DMS153 treated with DMSO at 0.1 percent for 48 hours (cell line): ENCODE results near the gene MRPS9.

Experiments used
- DNase-seq: peaks from one replicate; lab custom pipeline; 2025; ENCODE audit not compliant: unreplicated experiment; lab: John Stamatoyannopoulos, UW

The MRPS9 gene

DNA sequence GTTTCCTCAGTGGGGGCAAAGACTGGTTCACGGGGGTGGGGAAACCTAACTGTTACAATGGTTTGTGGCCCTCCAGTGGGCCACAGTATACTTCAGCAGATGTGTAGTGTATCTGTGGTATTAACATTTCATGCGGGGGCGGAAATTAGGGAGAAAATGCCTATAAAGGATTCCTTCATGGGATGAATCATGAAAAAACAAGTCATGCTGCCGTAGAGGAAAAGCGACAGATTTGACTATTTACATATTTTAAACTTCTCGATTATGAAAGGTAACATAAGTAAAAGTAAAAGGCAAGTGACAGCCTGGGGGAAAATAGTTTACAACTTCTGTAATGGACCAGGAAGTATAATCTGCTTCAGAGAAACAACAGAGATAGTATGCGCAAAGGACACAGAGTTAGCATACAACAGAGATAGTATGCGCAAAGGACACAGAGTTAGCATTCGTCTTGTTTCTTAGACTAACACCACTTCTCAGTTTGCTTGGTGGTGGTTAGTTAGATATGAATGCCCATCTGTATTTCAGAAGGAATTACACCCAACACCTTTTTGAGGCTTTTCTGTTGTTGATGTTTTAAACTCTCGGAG is 41.1 kb downstream of the MRPS9 start:
- DNase-seq = no peak

- DNase-seq = no peak
Observed at GRCh38 chr2:105080461-105080860, 42.6 kb downstream of the MRPS9 start.

DNA sequence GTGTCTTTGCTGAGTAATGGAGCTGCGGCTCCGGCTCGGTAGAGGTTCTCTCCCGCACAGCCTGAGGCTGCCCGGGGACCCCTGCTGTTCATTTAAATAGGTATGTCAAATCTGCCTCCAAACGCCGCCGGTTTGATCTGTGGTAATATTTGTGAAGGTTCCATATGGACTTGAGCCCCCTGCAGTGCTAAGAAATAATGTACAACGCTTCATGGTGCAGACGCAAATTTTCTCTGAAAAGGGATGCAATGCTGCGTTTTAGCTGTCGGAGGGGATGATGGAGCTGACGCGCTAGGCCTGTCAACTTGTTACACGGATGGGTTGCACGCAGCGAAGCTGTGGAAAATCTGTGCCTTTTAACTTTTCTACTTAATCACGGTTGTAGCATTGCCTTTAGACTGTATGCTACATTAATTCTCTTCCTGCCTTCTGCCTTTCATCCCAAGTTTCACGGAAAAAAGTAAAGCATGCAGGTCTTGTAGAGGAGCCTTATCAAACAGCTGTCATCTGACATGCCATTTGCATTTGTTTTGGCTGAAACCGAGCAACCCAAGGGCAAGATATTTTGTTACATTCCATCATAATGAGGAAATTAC is 43.2 kb downstream of the MRPS9 start:
- no peak for DNase-seq

DNA sequence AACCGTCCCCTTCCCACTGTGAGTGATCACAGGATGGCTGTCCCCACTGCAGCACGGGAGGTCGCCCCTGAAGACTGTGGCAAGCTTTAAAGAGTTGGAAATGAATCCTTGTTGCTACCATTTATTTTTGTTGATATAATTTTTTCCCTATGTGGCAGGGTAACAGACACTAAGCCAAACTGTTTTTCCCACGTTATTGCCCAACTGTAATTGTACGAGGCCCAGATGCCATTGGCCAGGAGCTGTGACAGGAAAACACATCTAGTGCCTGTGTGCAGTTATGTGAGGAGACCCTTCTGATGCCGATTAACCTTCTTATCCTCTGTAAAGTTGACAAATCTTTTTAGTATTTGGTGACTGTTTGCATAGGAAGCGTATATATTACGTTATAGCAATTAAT is 44.2 kb downstream of the MRPS9 start:
- DNase-seq = no peak

DNA sequence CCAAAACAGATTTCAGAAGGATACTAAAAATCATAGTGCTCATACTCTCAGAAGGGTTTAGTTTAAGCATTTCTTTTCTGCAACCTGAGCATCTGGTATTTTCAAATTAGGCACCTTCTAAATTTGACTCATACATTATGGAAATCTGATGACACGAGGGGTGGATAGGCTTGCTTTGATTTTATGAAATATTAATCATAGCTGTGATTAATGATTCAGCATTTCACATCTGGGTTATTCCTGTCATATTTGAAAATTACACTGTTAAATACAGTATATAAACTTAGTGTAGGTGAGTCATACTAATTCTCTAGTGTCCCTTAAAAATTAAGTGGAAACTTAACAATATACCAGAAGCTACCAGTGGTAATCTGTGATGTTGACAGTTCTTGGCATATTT is 47.7 kb downstream of the MRPS9 start:
- no peak for DNase-seq

- DNase-seq = no peak
Observed at GRCh38 chr2:105087273-105087672, 49.4 kb downstream of the MRPS9 start.

GRCh38 chr2:105090091-105090490 is 52.2 kb downstream of the MRPS9 start:
- no peak for DNase-seq

DNA sequence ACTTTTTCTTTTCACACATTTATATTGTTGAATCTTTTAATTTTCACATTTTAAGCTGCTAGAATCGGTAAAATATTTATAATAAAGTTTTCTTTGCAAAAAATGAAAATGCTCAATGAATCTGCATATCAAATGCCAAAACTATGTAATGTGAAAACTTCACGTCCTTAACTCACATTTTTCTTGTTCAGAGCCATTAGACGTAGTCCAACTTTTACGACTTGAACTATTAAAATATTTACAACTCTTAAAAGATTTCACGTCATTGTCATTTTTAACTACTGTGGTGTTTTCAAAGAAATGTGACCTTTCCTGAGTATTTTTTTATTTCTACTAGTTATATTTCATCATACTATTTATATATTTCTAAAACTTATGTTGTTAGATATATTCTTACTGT is 54.9 kb downstream of the MRPS9 start:
- DNase-seq = no peak

- DNase-seq = no peak
Observed at GRCh38 chr2:105099153-105099552, 61.3 kb downstream of the MRPS9 start.

DNA sequence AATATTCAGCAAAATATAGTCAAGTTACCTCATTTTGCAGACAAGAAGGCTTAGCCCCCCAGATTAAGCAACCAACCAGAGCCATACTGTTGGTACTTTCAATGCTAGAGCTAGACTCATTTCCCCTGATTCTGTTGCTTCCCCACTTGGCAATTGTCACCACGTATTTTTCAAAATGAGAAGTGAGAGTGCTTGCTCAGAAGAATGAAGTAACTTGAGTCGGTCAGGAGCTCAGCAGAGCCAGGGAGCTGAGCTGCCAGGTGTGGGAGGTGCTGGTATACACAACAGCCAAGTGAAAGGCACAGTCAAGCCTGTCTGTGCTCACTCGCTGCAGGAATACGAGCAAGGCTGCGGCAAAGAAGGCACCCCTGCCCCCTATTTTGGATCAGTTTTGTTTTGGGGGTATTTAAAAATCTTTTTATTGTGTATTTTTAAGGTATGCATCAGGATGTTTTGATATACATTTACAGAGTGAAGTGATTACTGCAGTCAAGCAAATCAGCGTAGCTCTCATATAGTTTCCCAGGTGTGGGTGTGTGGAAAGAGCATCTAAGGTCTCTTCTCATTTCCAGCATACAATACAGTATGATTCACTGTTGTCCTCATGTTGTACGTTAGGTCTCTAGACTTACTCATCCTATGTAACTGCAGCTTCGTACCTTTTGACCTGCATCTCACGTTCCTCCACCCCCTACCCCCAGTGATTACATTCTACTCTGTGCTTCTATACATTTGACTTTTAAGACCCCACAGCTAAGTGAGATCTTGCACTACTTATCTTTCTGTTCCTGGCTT is 62.4 kb downstream of the MRPS9 start:
- DNase-seq = no peak

DNA sequence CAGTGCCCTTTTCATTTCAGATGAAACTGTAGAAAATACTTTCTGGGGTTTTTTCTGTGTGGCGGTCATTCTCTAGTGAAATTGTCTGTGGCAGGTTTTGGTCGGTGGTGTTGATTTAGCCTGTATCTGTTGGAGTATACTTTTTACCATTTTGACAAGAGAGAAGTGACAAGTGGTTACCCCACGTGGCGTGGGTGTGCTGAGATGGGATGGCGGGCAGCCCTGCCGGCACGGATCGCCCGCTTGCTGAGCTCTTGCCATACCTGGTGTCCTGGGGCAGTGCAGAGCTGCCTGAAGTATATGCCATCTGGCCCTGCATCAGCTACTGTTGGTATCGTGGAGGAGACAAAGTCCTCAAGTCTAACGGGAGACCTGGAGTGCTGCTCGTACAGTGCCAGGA is 64.1 kb downstream of the MRPS9 start:
- DNase-seq = no peak

DNA sequence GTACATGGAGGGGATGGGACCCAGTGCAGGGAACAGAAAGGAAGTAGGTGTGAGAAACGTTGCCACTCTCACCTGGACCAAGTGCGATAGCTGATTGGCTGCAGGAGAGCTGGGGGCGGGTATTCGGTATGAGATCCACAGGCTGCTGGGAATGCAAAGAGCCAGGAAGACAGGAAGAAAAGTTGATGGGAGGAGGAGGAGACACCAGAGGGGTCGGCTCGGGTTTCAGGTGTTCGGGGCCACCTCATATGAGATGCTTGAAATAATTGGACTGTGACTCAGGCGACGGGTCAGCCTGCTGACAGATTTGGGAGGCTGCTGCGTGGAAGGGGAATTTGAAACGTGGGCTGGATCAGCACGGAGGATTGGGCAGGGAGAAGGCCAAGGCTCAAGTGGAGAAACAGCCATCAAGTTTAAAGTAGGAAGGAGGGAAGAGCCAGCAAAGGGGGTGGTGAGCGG is 65.1 kb downstream of the MRPS9 start:
- DNase-seq = no peak

- DNase-seq = no peak
Observed at GRCh38 chr2:105103481-105103880, 65.6 kb downstream of the MRPS9 start.

- DNase-seq = no peak
Observed at GRCh38 chr2:105104208-105104731, 66.4 kb downstream of the MRPS9 start.

GRCh38 chr2:105110295-105110829 is 72.5 kb downstream of the MRPS9 start:
- no peak for DNase-seq

- no peak for DNase-seq
Observed at GRCh38 chr2:105111365-105112150, 73.7 kb downstream of the MRPS9 start.

DNA sequence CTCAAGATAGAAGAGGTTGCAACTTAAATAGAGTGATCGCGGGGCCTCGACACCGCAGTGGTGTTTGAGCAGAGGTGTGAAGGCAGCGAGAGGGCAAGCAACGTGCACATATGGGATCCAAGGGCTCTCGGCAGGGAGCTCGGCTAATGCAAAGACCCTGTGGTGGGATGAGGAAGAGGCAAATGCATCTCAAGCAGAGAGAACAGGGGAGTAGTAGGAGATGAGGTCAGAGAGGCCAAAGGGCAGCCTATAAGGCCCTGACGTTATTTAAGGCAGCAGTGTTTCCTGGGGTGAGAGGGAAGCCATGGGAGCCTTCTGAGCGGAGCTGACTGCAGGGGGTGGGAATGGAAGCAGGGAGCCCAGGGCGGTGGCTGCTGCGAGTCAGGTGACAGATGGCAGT is 74.5 kb downstream of the MRPS9 start:
- no peak for DNase-seq

DNA sequence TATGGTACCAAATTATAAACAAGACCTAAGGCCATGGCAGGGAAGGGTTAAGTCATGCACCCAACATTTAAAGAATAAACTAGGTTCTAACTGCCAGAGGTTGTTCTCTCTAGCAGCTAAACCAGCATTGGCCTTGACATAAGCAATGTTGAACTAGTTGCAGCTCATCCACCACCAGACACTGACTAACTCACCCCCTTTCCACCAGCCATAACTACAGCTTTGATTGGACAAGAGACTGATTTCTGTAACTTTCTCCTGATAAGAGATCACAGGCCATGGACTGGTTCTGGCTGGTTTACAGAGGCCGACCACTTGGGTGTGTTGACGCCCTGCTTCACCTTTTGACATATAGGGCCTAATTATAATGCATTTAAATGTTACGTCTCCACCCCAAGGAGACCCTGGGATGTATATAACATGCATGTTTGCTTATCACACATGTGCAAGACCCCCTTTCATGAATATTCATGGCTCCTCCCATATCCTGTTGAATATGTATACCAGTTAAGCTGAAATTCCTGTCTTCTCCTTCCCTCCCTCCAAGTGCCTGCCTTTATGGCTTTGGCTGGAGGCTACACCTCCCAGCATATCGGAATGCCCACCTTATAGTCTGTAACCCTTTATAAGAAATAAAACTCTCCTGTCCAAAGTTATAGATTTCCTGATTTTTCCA is 75.9 kb downstream of the MRPS9 start:
- DNase-seq = no peak

GRCh38 chr2:105114551-105114950 is 76.7 kb downstream of the MRPS9 start:
- DNase-seq = peak; percentile 37

- no peak for DNase-seq
Observed at GRCh38 chr2:105116348-105116747, 78.5 kb downstream of the MRPS9 start.
